ENCODE data around the gene XYLB. TPM values are rescaled to one million over a fixed set of nuclear protein-coding genes. Genes with fewer than 3 reads are reported as not detected.

Gene XYLB
- total RNA-seq, 1 donor from 2014 or later, result 10.2 TPM

- H3K9me3 Mint-ChIP-seq, result peaks cover 8% of the 10 kb centered on the region
- H3K4me1 Mint-ChIP-seq (ENCODE audit: unreplicated experiment), result no peaks in the 10 kb centered on the region
- no peak overlapping the region for H3K4me3 Mint-ChIP-seq
- H3K27me3 Mint-ChIP-seq, result peaks cover 3% of the 10 kb centered on the region
- no peak for TF ChIP-seq CTCF (conservative IDR thresholded peaks at IDR 0.05)
- H3K36me3 Mint-ChIP-seq, result no peaks in the 10 kb centered on the region
- DNase-seq (ENCODE audit: extremely low spot score, unreplicated experiment), result peak; percentile 3
- no peak overlapping the region for H3K27ac Mint-ChIP-seq
Measured at GRCh38 chr3:38331257-38332022, 15.1 kb upstream of the XYLB start.

- Mint-ChIP-seq H3K27me3 (peaks cover 3% of the 10 kb centered on the region), H3K4me1 (ENCODE audit: unreplicated experiment) (no peaks in the 10 kb centered on the region), H3K9me3 (peaks cover 7% of the 10 kb centered on the region), H3K4me3 (no peak overlapping the region), H3K27ac (no peak overlapping the region), H3K36me3 (no peaks in the 10 kb centered on the region)
- no peak for DNase-seq (ENCODE audit: extremely low spot score, unreplicated experiment)
- no peak for TF ChIP-seq CTCF (conservative IDR thresholded peaks at IDR 0.05)
Measured at GRCh38 chr3:38332201-38332600, 14.4 kb upstream of the XYLB start.

GRCh38 chr3:38334142-38335055 is 12.2 kb upstream of the XYLB start:
- Mint-ChIP-seq H3K4me1 (ENCODE audit: unreplicated experiment) (no peaks in the 10 kb centered on the region), H3K27ac (no peak overlapping the region), H3K4me3 (no peak overlapping the region), H3K36me3 (no peaks in the 10 kb centered on the region), H3K27me3 (peaks cover 3% of the 10 kb centered on the region), H3K9me3 (no peaks in the 10 kb centered on the region)
- TF ChIP-seq CTCF (conservative IDR thresholded peaks at IDR 0.05), result no peak
- DNase-seq (ENCODE audit: extremely low spot score, unreplicated experiment), result peak; percentile 53

- Mint-ChIP-seq H3K27ac (no peak overlapping the region), H3K4me3 (no peak overlapping the region), H3K36me3 (no peaks in the 10 kb centered on the region), H3K9me3 (no peaks in the 10 kb centered on the region), H3K27me3 (peaks cover 3% of the 10 kb centered on the region), H3K4me1 (ENCODE audit: unreplicated experiment) (no peaks in the 10 kb centered on the region)
- TF ChIP-seq CTCF (conservative IDR thresholded peaks at IDR 0.05), result no peak
- no peak for DNase-seq (ENCODE audit: extremely low spot score, unreplicated experiment)
Measured at GRCh38 chr3:38335263-38335662, 11.3 kb upstream of the XYLB start.

- Mint-ChIP-seq H3K27ac (no peak overlapping the region), H3K9me3 (no peaks in the 10 kb centered on the region), H3K27me3 (peaks cover 3% of the 10 kb centered on the region), H3K4me1 (ENCODE audit: unreplicated experiment) (no peaks in the 10 kb centered on the region), H3K4me3 (no peak overlapping the region), H3K36me3 (no peaks in the 10 kb centered on the region)
- no peak for DNase-seq (ENCODE audit: extremely low spot score, unreplicated experiment)
- no peak for TF ChIP-seq CTCF (conservative IDR thresholded peaks at IDR 0.05)
Measured at GRCh38 chr3:38337703-38338102, 8.9 kb upstream of the XYLB start.

Data from type B pancreatic cell (in vitro differentiated cells).